Kidney (tissue), 14 donors: Measurements from ENCODE around the gene DZIP3. TPM values are rescaled to one million over a fixed set of nuclear protein-coding genes. Genes with fewer than 3 reads are reported as not detected.

Experiments
- DNase-seq, 5 donors: peaks; one replicate each; pipeline ENCODE4 v3.0.0-alpha.2; 2013 to 2020
- FAIRE-seq: peaks from 2 replicates; lab custom pipeline; 2012; peaks lifted over from hg19 to GRCh38; lab: Jason Lieb, UNC
- H3K27ac ChIP-seq, 2 donors: one replicate each; pipeline ENCODE4 v1.7.0; 2013; ENCODE audit warnings: low read depth in 2 of 2, low read length in 2 of 2, inconsistent platforms in 1 of 2
- H3K27me3 ChIP-seq: one replicate; pipeline ENCODE4 v1.7.1; 2013; ENCODE audit warnings: low read length, inconsistent platforms; ENCODE audit not compliant: control insufficient read depth, insufficient read depth
- H3K36me3 ChIP-seq, 3 donors: one replicate each; pipeline versions ENCODE4 v1.7.0 to v1.7.1; 2013; ENCODE audit warnings: low read length in 3 of 3, control low read depth in 1 of 3, inconsistent platforms in 1 of 3; ENCODE audit not compliant: insufficient read depth in 3 of 3, control insufficient read depth in 2 of 3
- H3K4me1 ChIP-seq, 3 donors: one replicate each; pipeline versions ENCODE4 v1.7.0 to v1.7.1; 2013; ENCODE audit warnings: low read length in 3 of 3, inconsistent platforms in 1 of 3, low read depth in 1 of 3; ENCODE audit not compliant: control insufficient read depth in 2 of 3, insufficient read depth in 2 of 3
- H3K4me3 ChIP-seq, 3 donors: one replicate each; pipeline versions ENCODE4 v1.7.0 to v1.8.1; 2013; ENCODE audit warnings: low read length in 3 of 3, control low read depth in 1 of 3, inconsistent platforms in 1 of 3
- H3K9ac ChIP-seq, 3 donors: one replicate each; pipeline versions ENCODE4 v1.7.0 to v1.7.1; 2013; ENCODE audit warnings: low read length in 3 of 3, control low read depth in 1 of 3, inconsistent platforms in 1 of 3
- H3K9me3 ChIP-seq, 3 donors: one replicate each; pipeline versions ENCODE4 v1.7.0 to v1.7.1; 2013; ENCODE audit warnings: low read length in 3 of 3, control low read depth in 1 of 3, inconsistent platforms in 1 of 3; ENCODE audit not compliant: control insufficient read depth in 2 of 3, insufficient read depth in 1 of 3
- intact Hi-C: fragments of 100-400 bp; cut with DNase I; formaldehyde crosslinking; loops from one replicate; pipeline ENCODE4 v1.11.1; 2022
- polyA plus RNA-seq: library from polyadenylated mRNA; stranded (reverse); fragments of 350-450 nt; fragmentation: Illumina TruSeq; extraction: RNeasy Lipid Tissue Mini Kit (QIAGEN cat#74804); gene quantifications from one replicate; pipeline ENCODE4 v1.2.3, GENCODE V29; 2014; ENCODE audit warnings: low read depth, low replicate concordance; ENCODE audit not compliant: insufficient read depth
- total RNA-seq: library from RNA; stranded (reverse); fragmentation: NEBNext Ultra II Directional; extraction: Animal tissue kit (Norgen Biotek cat#: 25700); gene quantifications from one replicate; pipeline ENCODE4 v1.2.1, GENCODE V29; 2021
- TF ChIP-seq, protein P1 (sequence below): IDR thresholded peaks from 3 replicates; pipeline ENCODE4 v1.5.1; 2012; ENCODE audit warnings: mild to moderate bottlenecking, moderate library complexity, borderline replicate concordance; ENCODE audit not compliant: insufficient read depth; ENCODE audit errors: extremely low read depth
- donor health status: control.
- donor health status: control.
- donor health status: control.
- donor health status: control.
- donor health status: control.
- donor health status: DM: yes; HTN: yes; CAD: no.
- donor health status: Normal renal cell carcinoma (clear cell type).

Gene DZIP3
- total and polyA plus RNA-seq, 2 donors from 2014 or later: 9.4 to 15.5 TPM

DNA sequence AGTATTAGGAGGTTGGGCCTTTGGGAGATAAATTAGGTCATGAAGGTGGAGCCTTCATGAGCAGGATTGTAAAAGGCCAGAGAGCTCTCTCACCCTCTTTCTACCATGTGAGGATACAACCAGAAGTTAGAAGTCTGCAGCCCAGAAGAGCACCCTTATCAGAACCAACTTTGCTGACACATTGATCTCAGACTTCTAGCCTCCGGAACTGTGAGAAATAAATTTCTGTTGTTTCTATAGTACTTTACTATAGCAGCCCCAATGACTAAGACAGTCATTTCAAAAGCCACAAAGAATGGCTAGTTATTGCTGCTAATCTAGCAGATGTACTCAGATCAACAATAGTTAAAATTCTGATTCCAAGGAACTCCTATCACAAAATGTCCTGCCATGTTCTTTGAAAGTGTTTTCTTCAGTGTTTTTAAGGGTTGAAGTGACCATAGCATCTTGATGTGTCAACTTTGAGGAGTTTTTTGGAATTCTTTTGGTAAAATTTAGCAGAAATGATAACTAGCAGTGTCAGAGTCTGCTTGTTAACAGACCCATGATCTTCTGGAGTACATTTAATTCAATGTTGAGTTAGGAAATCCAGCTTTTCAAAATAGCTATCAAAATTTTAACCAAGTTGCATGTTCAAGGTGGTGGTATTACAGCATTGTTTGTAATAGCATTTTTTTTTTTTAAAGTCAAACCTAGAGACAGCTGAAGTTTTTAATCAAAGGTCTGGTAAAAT, 10.3 kb downstream of the DZIP3 start:
- peaks cover 3 to 7% (median 4%) of the 10 kb centered on the region in 3 donors for H3K4me1 ChIP-seq
- no peak overlapping the region for H3K27ac ChIP-seq
- no peak overlapping the region for H3K9ac ChIP-seq
- FAIRE-seq (no peak), DNase-seq (no peak)
- H3K27me3 ChIP-seq: no peaks in the 10 kb centered on the region
- no peaks in the 10 kb centered on the region for H3K9me3 ChIP-seq
- intact Hi-C loops: no loop called here
- no peaks in the 10 kb centered on the region for H3K36me3 ChIP-seq
- H3K4me3 ChIP-seq: no peak overlapping the region
- TF ChIP-seq, protein P1, sequence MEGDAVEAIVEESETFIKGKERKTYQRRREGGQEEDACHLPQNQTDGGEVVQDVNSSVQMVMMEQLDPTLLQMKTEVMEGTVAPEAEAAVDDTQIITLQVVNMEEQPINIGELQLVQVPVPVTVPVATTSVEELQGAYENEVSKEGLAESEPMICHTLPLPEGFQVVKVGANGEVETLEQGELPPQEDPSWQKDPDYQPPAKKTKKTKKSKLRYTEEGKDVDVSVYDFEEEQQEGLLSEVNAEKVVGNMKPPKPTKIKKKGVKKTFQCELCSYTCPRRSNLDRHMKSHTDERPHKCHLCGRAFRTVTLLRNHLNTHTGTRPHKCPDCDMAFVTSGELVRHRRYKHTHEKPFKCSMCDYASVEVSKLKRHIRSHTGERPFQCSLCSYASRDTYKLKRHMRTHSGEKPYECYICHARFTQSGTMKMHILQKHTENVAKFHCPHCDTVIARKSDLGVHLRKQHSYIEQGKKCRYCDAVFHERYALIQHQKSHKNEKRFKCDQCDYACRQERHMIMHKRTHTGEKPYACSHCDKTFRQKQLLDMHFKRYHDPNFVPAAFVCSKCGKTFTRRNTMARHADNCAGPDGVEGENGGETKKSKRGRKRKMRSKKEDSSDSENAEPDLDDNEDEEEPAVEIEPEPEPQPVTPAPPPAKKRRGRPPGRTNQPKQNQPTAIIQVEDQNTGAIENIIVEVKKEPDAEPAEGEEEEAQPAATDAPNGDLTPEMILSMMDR: no peak

DNA sequence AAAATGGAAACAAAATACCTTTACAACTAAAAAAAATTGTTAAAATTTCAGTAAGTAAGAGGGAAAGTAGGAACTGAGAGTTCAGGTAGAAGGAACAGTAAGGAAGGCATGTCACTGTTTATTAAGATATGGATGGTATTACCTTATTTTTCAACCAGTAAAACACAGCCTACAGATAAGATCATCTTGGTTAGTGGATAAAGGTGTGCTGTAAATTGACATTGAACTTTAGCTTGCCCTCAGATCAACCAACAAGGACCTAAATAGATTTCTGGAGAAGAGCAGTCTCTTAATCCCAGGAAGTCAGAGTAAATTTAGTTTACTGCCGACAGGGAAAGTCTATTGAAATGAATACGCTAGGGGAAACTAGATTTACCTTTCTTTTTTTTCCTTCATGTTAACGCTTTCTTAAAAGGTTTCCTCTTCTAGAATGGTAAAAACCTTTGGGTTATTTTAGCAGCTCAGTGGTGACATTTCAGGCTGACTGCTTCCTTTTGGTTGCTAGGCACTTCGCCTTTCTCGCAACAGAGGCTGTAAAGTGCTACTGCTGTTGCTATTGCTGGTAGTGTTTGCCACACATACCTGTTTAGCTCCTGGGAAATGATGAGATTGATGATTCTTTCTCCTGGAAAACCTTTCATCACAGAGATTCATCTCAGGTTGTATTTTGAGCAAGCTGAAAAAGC, 12.9 kb downstream of the DZIP3 start:
- H3K4me1 ChIP-seq: peaks cover 3 to 7% (median 4%) of the 10 kb centered on the region in 3 donors
- H3K4me3 ChIP-seq: no peak overlapping the region
- no peak for FAIRE-seq
- peak in 3 of 5 donors; percentile 19 to 45 (median 43) for DNase-seq
- TF ChIP-seq, protein P1: no peak
- H3K9ac ChIP-seq: peak overlapping the region in 1 of 3 donors; percentile 36
- no peaks in the 10 kb centered on the region for H3K27me3 ChIP-seq
- H3K36me3 ChIP-seq: no peaks in the 10 kb centered on the region
- intact Hi-C loops: no loop called here
- peak overlapping the region in 1 of 2 donors; percentile 9 for H3K27ac ChIP-seq
- H3K9me3 ChIP-seq: no peaks in the 10 kb centered on the region

DNA sequence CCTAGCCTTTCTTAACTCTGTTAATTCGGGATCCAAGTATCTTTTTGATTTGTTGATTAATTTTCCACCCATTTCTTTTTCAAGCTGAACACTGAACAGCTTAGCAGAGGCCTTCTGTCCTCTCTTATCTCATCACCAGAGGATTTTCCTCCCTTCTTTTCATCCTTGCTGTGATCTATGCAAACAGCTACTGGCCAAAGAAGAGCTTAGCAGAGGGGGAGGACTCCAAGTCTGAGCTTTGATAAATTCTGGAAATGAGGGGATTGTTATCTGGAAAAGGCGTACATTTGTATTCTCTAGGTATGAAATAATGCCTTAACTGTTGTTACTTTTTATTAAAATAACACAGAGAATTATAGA, 13.4 kb downstream of the DZIP3 start:
- TF ChIP-seq, protein P1: no peak
- H3K27me3 ChIP-seq: no peaks in the 10 kb centered on the region
- no peak for FAIRE-seq
- H3K4me3 ChIP-seq: no peak overlapping the region
- H3K9ac ChIP-seq: no peak overlapping the region
- no peak for DNase-seq
- H3K36me3 ChIP-seq: no peaks in the 10 kb centered on the region
- H3K9me3 ChIP-seq: no peaks in the 10 kb centered on the region
- no peak overlapping the region for H3K27ac ChIP-seq
- H3K4me1 ChIP-seq: peaks cover 3 to 7% (median 4%) of the 10 kb centered on the region in 3 donors
- intact Hi-C loops: no loop called here
